GM12878 (cell line): ENCODE data around the gene ACVR1. TPM values are rescaled to one million over a fixed set of nuclear protein-coding genes. Genes with fewer than 3 reads are reported as not detected.

Source experiments
- ATF7 ChIP-seq: fragments of 450-650 bp; IDR thresholded peaks from 2 replicates; pipeline ENCODE4 v1.6.1; 2016; ENCODE audit warnings: low read depth, mild to moderate bottlenecking
- BHLHE40 ChIP-seq, 2 experiments: fragments of 450-650 bp in 1 of 2; IDR thresholded peaks; 2 replicates each; pipeline ENCODE4 v1.6.1; 2011 to 2017; ENCODE audit warnings: low read depth in 2 of 2, borderline replicate concordance in 1 of 2, improper control_type of control experiment in 1 of 2, low read length in 1 of 2, mild to moderate bottlenecking in 1 of 2
- CHD2 ChIP-seq: IDR thresholded peaks from 2 replicates; pipeline ENCODE4 v1.6.1; 2011; ENCODE audit warnings: low read depth, low read length, improper control_type of control experiment, borderline replicate concordance
- CTCF ChIP-seq, 3 experiments: IDR thresholded peaks in 2 of 3; conservative IDR thresholded peaks in 1 of 3; 2 replicates each; pipeline ENCODE4 v1.5.1; 2011; ENCODE audit warnings: low read depth in 3 of 3, low read length in 3 of 3, mild to moderate bottlenecking in 3 of 3, control low read depth in 2 of 3, moderate library complexity in 2 of 3, inconsistent platforms in 1 of 3, mixed read lengths in 1 of 3; ENCODE audit not compliant: control insufficient read depth in 2 of 3, insufficient read depth in 1 of 3; ENCODE audit errors: extremely low read depth in 1 of 3
- CUX1 ChIP-seq: IDR thresholded peaks from 2 replicates; pipeline ENCODE4 v1.6.1; 2012; ENCODE audit warnings: improper control_type of control experiment, low read depth, low read length; ENCODE audit not compliant: insufficient replicate concordance
- HDAC2 ChIP-seq: fragments of 200-600 bp; sonication (generic); IDR thresholded peaks from 2 replicates; pipeline ENCODE4 v1.6.1; 2017
- POLR2AphosphoS2 ChIP-seq: IDR thresholded peaks from 2 replicates; pipeline ENCODE4 v1.6.1; 2011; ENCODE audit warnings: low read depth, mild to moderate bottlenecking, low read length, improper control_type of control experiment, moderate library complexity
- REST ChIP-seq: IDR thresholded peaks from 2 replicates; pipeline ENCODE4 v1.6.1; 2012; ENCODE audit warnings: mild to moderate bottlenecking, low read depth, low read length
- TARDBP ChIP-seq: IDR thresholded peaks from 2 replicates; pipeline ENCODE4 v1.6.1; 2016; ENCODE audit warnings: borderline replicate concordance
- ZBED1 ChIP-seq: IDR thresholded peaks from 2 replicates; pipeline ENCODE4 v1.6.1; 2016; ENCODE audit warnings: borderline replicate concordance
- ZNF217 ChIP-seq: fragments of 450-650 bp; IDR thresholded peaks from 2 replicates; pipeline ENCODE4 v1.6.1; 2017; ENCODE audit warnings: antibody characterized with exemption, mild to moderate bottlenecking
- ZNF384 ChIP-seq: IDR thresholded peaks from 2 replicates; pipeline ENCODE4 v1.6.1; 2012; ENCODE audit warnings: low read depth, mild to moderate bottlenecking, low read length, improper control_type of control experiment, borderline replicate concordance
- polyA plus RNA-seq, 11 experiments: library from polyadenylated mRNA; depleted of rRNA in 4 of 11; unstranded in 6 of 11; stranded (reverse) in 5 of 11; fragments of >200 nt; fragmentation: Nextera tagmentation in 4 of 11; fragmentation: Illumina TruSeq in 1 of 11; extraction: Ambion mirVana in 4 of 11; extraction: Trizol in 1 of 11; gene quantifications; 1 replicate in 1 of 11; 2 replicates in 10 of 11; pipeline versions ENCODE4 v1.2.1 to v1.2.3, GENCODE V29; 2011 to 2016; ENCODE audit warnings: inconsistent platforms in 2 of 11, missing spikeins in 2 of 11, low read depth in 1 of 11
- total RNA-seq, 4 experiments: library from RNA; depleted of rRNA in 3 of 4; stranded (reverse); fragments of >200 nt in 3 of 4; fragmentation: Illumina TruSeq in 1 of 4; extraction: Trizol in 1 of 4; gene quantifications; 2 replicates each; pipeline versions ENCODE4 v1.2.1 to v1.2.3, GENCODE V29; 2013 to 2021

Gene ACVR1
- total and polyA plus RNA-seq, 10 of the 15 experiments (the other 5 are each of a cell fraction or from before 2014, with no cell fraction given): 0.06 to 0.24 (median 0.14) TPM; not detected in 4

GRCh38 chr2:157691131-157691530 lies 185.0 kb downstream of the ACVR1 start (continued):
- no peak for TF ChIP-seq CTCF (IDR thresholded peaks at IDR 0.05 in 2 of 3, conservative IDR thresholded peaks at IDR 0.05 in 1 of 3; ENCODE audit: control insufficient read depth in 2 of 3, extremely low read depth in 1 of 3, insufficient read depth in 1 of 3, low read depth in 3 of 3, low read length in 3 of 3)
- no peak for TF ChIP-seq BHLHE40 (IDR thresholded peaks at IDR 0.05; ENCODE audit: borderline replicate concordance in 1 of 2, low read depth in 2 of 2, low read length in 1 of 2)
- TF ChIP-seq POLR2AphosphoS2: no peak
- no peak for TF ChIP-seq TARDBP
- TF ChIP-seq ATF7: no peak
- TF ChIP-seq ZNF384: no peak
- no peak for TF ChIP-seq CUX1
- TF ChIP-seq REST: no peak
- TF ChIP-seq ZBED1: no peak
- TF ChIP-seq HDAC2: no peak
- TF ChIP-seq CHD2: no peak
- no peak for TF ChIP-seq ZNF217
